Activated naive CD8-positive, alpha-beta T cell treated with anti-CD3 and anti-CD28 coated beads, Interleukin-2, amount 50 U/mL, for 16 hours (primary cell): ENCODE measurements around the gene HIGD1A.

Source experiments
- DNase-seq: peaks from one replicate; pipeline ENCODE4 v3.0.0-alpha.2; 2020; ENCODE audit warnings: low read depth, low spot score

Gene HIGD1A

GRCh38 chr3:42800251-42800650 is 4.0 kb downstream of the HIGD1A start:
- no peak for DNase-seq

GRCh38 chr3:42799376-42799775 is 4.9 kb downstream of the HIGD1A start:
- no peak for DNase-seq

- DNase-seq, result no peak
These were observed 7.9 kb downstream of the HIGD1A start for GRCh38 chr3:42796332-42796885.

GRCh38 chr3:42795621-42796181 is 8.6 kb downstream of the HIGD1A start:
- DNase-seq, result no peak

- DNase-seq, result no peak
These were observed 13.5 kb downstream of the HIGD1A start for GRCh38 chr3:42790714-42791229.

GRCh38 chr3:42786631-42787030 is 17.7 kb downstream of the HIGD1A start:
- no peak for DNase-seq

GRCh38 chr3:42786212-42786611 is 18.1 kb downstream of the HIGD1A start:
- DNase-seq, result no peak

- no peak for DNase-seq
These were observed 23.2 kb downstream of the HIGD1A start for GRCh38 chr3:42780892-42781700.

GRCh38 chr3:42780398-42780797 is 23.9 kb downstream of the HIGD1A start:
- DNase-seq, result no peak

GRCh38 chr3:42778644-42779043 is 25.6 kb downstream of the HIGD1A start:
- no peak for DNase-seq

- no peak for DNase-seq
These were observed 30.9 kb downstream of the HIGD1A start for GRCh38 chr3:42773409-42773751.

GRCh38 chr3:42772670-42773408 is 31.5 kb downstream of the HIGD1A start, which contains the start of gene CCDC13:
Gene CCDC13, minus strand, starts transcription at chr3:42773253. Its CDS starts 14,908 bp downstream, at chr3:42758345.
- peak; percentile 83 for DNase-seq

GRCh38 chr3:42771271-42771670 is 33.0 kb downstream of the HIGD1A start:
- DNase-seq, result no peak

- DNase-seq, result no peak
These were observed 34.7 kb downstream of the HIGD1A start for GRCh38 chr3:42769477-42770131.

GRCh38 chr3:42764561-42765295 is 39.6 kb downstream of the HIGD1A start:
- DNase-seq, result no peak

- no peak for DNase-seq
These were observed 40.2 kb downstream of the HIGD1A start for GRCh38 chr3:42764115-42764514.

GRCh38 chr3:42763021-42763420 is 41.3 kb downstream of the HIGD1A start:
- DNase-seq, result no peak

GRCh38 chr3:42762046-42762724 is 42.1 kb downstream of the HIGD1A start:
- DNase-seq, result no peak

- no peak for DNase-seq
These were observed 46.2 kb downstream of the HIGD1A start for GRCh38 chr3:42758126-42758525.

- DNase-seq, result no peak
These were observed 47.5 kb downstream of the HIGD1A start for GRCh38 chr3:42756681-42757213.
